SK-N-DZ (cell line): ENCODE data around the gene ISG15.

Experiments
- DNase-seq: peaks from one replicate; pipeline ENCODE4 v3.0.0-alpha.2; 2015; ENCODE audit warnings: low spot score
- small RNA-seq, 2 experiments: library from RNA; depleted of rRNA; stranded (forward); fragments of <200 nt; gene quantifications; one replicate each; pipeline ENCODE3, GENCODE V24; 2014

ISG15 gene

GRCh38 chr1:1059494-1060280, 46.4 kb downstream of the ISG15 start:
- peak; percentile 63 for DNase-seq

GRCh38 chr1:1060281-1061000, 47.1 kb downstream of the ISG15 start:
- no peak for DNase-seq

- DNase-seq = no peak
Observed at GRCh38 chr1:1061682-1062345, 48.5 kb downstream of the ISG15 start.

- DNase-seq = no peak
Observed at GRCh38 chr1:1062348-1063163, 49.3 kb downstream of the ISG15 start.

- DNase-seq = no peak
Observed at GRCh38 chr1:1063261-1063944, 50.1 kb downstream of the ISG15 start.

Small RNA genes lying within 50 kb of the gene (small RNA-seq; reads per million reads assigned to genes)
- 0 reads per million in 2 experiments for gene AL645608.3
